HepG2 (cell line): Measurements from ENCODE around the gene NEURL2. TPM values are rescaled to one million over a fixed set of nuclear protein-coding genes. Genes with fewer than 3 reads are reported as not detected.

Experiments
- CENPT ChIP-seq: sonication (generic); formaldehyde crosslinking; IDR thresholded peaks from 2 replicates; pipeline ENCODE4 v1.8.0; 2022; ENCODE audit warnings: low read depth, mild to moderate bottlenecking, moderate library complexity, missing genetic modification reagents
- FOXP1 ChIP-seq, 2 experiments: fragments of 450-650 bp in 1 of 2; IDR thresholded peaks; 2 replicates each; pipeline ENCODE4 v1.6.1; 2017 to 2018; ENCODE audit warnings: antibody characterized with exemption in 1 of 2
- MAFF ChIP-seq: IDR thresholded peaks from 2 replicates; pipeline ENCODE4 v1.6.1; 2011; ENCODE audit warnings: low read depth, low read length, improper control_type of control experiment
- MAFK ChIP-seq, 2 experiments: IDR thresholded peaks in 1 of 2; conservative IDR thresholded peaks in 1 of 2; 2 replicates each; pipeline ENCODE4 v1.6.1; 2011; ENCODE audit warnings: improper control_type of control experiment in 2 of 2, low read length in 2 of 2
- MBD4 ChIP-seq: IDR thresholded peaks from 2 replicates; pipeline ENCODE4 v1.6.1; 2012; ENCODE audit warnings: low read length, inconsistent platforms, borderline replicate concordance
- NR3C1 ChIP-seq: sonication (generic); formaldehyde crosslinking; IDR thresholded peaks from 2 replicates; pipeline ENCODE4 v1.4.0; 2020; ENCODE audit warnings: missing genetic modification reagents
- PRPF4 ChIP-seq: fragments of 200-400 bp; formaldehyde crosslinking; IDR thresholded peaks from 2 replicates; pipeline ENCODE4 v1.6.1; 2016; ENCODE audit warnings: low read length, low read depth; ENCODE audit not compliant: poor library complexity, severe bottlenecking
- SALL2 ChIP-seq: sonication (generic); formaldehyde crosslinking; IDR thresholded peaks from 2 replicates; pipeline ENCODE4 v1.8.1; 2023; ENCODE audit warnings: mild to moderate bottlenecking, missing genetic modification reagents, inconsistent platforms
- ZFP90 ChIP-seq: sonication (generic); formaldehyde crosslinking; IDR thresholded peaks from 2 replicates; pipeline ENCODE4 v1.8.0; 2022; ENCODE audit warnings: missing genetic modification reagents, mild to moderate bottlenecking, inconsistent platforms, borderline replicate concordance
- ZNF234 ChIP-seq: sonication (generic); formaldehyde crosslinking; conservative IDR thresholded peaks from 2 replicates; pipeline ENCODE4 v1.5.1; 2020; ENCODE audit warnings: mild to moderate bottlenecking, missing genetic modification reagents
- ZNF3 ChIP-seq: IDR thresholded peaks from 2 replicates; pipeline ENCODE4 v1.7.0; 2017; ENCODE audit warnings: inconsistent platforms
- ZNF430 ChIP-seq: sonication (generic); formaldehyde crosslinking; IDR thresholded peaks from 2 replicates; pipeline ENCODE4 v1.9.0; 2021; ENCODE audit warnings: mild to moderate bottlenecking, missing genetic modification reagents
- ZNF577 ChIP-seq: sonication (generic); formaldehyde crosslinking; IDR thresholded peaks from 2 replicates; pipeline ENCODE4 v1.4.0; 2020; ENCODE audit warnings: mild to moderate bottlenecking, low read depth, missing genetic modification reagents, borderline replicate concordance
- ZNF75D ChIP-seq: sonication (generic); formaldehyde crosslinking; IDR thresholded peaks from 2 replicates; pipeline ENCODE4 v1.8.1; 2023; ENCODE audit warnings: missing genetic modification reagents, mild to moderate bottlenecking, borderline replicate concordance
- polyA plus RNA-seq, 8 experiments: library from polyadenylated mRNA; depleted of rRNA in 3 of 8; stranded (reverse) in 7 of 8; unstranded in 1 of 8; fragments of >200 nt; fragmentation: Illumina TruSeq in 4 of 8; extraction: Trizol in 4 of 8; gene quantifications; 2 replicates each; pipeline versions ENCODE4 v1.2.1 to v1.2.3, GENCODE V29; 2011 to 2016; ENCODE audit warnings: low read depth in 4 of 8, missing spikeins in 1 of 8, mixed read lengths in 1 of 8; ENCODE audit not compliant: insufficient read depth in 1 of 8
- total RNA-seq, 5 experiments: library from RNA; depleted of rRNA; stranded (reverse); fragments of >200 nt; fragmentation: Illumina TruSeq; extraction: Trizol; gene quantifications; 2 replicates each; pipeline ENCODE4 v1.2.3, GENCODE V29; 2016; ENCODE audit warnings: low read depth in 1 of 5
- TF ChIP-seq, protein P1 (sequence below): sonication (generic); formaldehyde crosslinking; IDR thresholded peaks from 2 replicates; pipeline ENCODE4 v1.4.0; 2020; ENCODE audit warnings: missing genetic modification reagents
- TF ChIP-seq, protein P2 (sequence below): sonication (generic); formaldehyde crosslinking; IDR thresholded peaks from 2 replicates; pipeline ENCODE4 v1.5.1; 2020; ENCODE audit warnings: mild to moderate bottlenecking, moderate library complexity, missing genetic modification reagents
- TF ChIP-seq, protein P3 (sequence below): sonication (generic); formaldehyde crosslinking; IDR thresholded peaks from 2 replicates; pipeline ENCODE4 v1.4.0; 2020; ENCODE audit warnings: missing genetic modification reagents
- TF ChIP-seq, protein P4 (sequence below): sonication (generic); formaldehyde crosslinking; IDR thresholded peaks from 2 replicates; pipeline ENCODE4 v1.4.0; 2020; ENCODE audit warnings: missing genetic modification reagents; ENCODE audit errors: not compliant biosample characterization
- TF ChIP-seq, protein P5 (sequence below): sonication (generic); formaldehyde crosslinking; IDR thresholded peaks from 2 replicates; pipeline ENCODE4 v1.4.0; 2020; ENCODE audit warnings: missing genetic modification reagents

The NEURL2 gene
- total and polyA plus RNA-seq, 2 of the 13 experiments (the other 11 are each of a cell fraction or from before 2014, with no cell fraction given) = 7.2 to 9.7 TPM

DNA sequence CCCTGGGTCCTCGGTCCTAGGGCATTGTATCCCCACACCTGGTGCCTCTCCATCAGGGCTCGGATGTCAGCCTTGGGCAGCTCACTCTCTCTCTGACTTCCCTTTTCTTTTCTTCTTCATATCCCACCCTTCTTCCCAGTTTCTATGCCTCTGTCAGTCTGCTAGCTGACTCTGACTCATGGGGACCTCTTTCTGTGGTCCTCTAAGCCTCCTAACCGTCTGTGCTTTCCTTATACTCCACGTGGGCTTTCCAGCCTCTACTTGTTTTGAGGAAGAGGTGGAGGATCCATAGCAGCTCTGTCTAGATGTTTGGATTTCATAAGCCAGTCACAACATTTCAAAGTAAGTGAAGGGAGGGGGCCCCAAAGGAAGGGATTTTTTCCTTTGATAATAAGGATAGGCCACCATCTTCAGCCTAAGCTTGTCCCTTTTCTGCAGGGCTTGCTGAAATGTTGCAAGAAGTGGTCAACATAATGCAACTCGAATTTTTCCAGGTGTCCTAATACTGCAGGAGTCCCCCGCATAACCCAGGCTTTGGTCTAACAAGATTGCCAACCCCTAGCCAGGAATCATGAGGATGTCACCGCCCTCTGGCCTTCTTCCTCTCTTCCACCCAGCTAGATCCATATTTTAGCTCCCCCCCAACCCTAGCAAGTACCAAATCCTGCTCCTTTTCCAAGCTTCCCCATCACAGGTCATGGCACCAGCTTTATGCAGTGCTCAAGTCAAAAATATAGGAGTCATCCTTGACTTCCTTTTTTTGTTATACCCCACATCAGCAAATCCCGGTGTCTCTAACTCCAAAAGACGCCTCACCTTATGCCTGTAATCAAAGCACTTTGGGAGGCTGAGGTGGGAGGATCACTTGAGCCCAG, 29.7 kb upstream of the NEURL2 start (continued):
- 0 out of 2 replicates have a peak, but pooled peaks have one; percentile 31 for TF ChIP-seq ZNF75D (CRISPR knock-in tag)
- TF ChIP-seq, protein P1, sequence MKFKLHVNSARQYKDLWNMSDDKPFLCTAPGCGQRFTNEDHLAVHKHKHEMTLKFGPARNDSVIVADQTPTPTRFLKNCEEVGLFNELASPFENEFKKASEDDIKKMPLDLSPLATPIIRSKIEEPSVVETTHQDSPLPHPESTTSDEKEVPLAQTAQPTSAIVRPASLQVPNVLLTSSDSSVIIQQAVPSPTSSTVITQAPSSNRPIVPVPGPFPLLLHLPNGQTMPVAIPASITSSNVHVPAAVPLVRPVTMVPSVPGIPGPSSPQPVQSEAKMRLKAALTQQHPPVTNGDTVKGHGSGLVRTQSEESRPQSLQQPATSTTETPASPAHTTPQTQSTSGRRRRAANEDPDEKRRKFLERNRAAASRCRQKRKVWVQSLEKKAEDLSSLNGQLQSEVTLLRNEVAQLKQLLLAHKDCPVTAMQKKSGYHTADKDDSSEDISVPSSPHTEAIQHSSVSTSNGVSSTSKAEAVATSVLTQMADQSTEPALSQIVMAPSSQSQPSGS (CRISPR knock-in tag) = no peak
- TF ChIP-seq MAFK (conservative IDR thresholded peaks at IDR 0.05 in 1 of 2, IDR thresholded peaks at IDR 0.05 in 1 of 2; ENCODE audit: low read length in 2 of 2) = no peak
- TF ChIP-seq, protein P2, sequence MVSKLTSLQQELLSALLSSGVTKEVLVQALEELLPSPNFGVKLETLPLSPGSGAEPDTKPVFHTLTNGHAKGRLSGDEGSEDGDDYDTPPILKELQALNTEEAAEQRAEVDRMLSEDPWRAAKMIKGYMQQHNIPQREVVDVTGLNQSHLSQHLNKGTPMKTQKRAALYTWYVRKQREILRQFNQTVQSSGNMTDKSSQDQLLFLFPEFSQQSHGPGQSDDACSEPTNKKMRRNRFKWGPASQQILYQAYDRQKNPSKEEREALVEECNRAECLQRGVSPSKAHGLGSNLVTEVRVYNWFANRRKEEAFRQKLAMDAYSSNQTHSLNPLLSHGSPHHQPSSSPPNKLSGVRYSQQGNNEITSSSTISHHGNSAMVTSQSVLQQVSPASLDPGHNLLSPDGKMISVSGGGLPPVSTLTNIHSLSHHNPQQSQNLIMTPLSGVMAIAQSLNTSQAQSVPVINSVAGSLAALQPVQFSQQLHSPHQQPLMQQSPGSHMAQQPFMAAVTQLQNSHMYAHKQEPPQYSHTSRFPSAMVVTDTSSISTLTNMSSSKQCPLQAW (CRISPR knock-in tag) = 0 out of 2 replicates have a peak, but pooled peaks have one; percentile 54
- 0 out of 2 replicates have a peak, but pooled peaks have one; percentile 18 for TF ChIP-seq MBD4
- peak; percentile 0; the same call in 1 of the 2 replicates for TF ChIP-seq ZNF3
- TF ChIP-seq ZFP90 (CRISPR knock-in tag) = 0 out of 2 replicates have a peak, but pooled peaks have one; percentile 60
- TF ChIP-seq CENPT (CRISPR knock-in tag) = no peak
- no peak for TF ChIP-seq ZNF577
- no peak for TF ChIP-seq NR3C1 (CRISPR knock-in tag)
- no peak for TF ChIP-seq ZNF234
- TF ChIP-seq MAFF = no peak
- TF ChIP-seq, protein P3, sequence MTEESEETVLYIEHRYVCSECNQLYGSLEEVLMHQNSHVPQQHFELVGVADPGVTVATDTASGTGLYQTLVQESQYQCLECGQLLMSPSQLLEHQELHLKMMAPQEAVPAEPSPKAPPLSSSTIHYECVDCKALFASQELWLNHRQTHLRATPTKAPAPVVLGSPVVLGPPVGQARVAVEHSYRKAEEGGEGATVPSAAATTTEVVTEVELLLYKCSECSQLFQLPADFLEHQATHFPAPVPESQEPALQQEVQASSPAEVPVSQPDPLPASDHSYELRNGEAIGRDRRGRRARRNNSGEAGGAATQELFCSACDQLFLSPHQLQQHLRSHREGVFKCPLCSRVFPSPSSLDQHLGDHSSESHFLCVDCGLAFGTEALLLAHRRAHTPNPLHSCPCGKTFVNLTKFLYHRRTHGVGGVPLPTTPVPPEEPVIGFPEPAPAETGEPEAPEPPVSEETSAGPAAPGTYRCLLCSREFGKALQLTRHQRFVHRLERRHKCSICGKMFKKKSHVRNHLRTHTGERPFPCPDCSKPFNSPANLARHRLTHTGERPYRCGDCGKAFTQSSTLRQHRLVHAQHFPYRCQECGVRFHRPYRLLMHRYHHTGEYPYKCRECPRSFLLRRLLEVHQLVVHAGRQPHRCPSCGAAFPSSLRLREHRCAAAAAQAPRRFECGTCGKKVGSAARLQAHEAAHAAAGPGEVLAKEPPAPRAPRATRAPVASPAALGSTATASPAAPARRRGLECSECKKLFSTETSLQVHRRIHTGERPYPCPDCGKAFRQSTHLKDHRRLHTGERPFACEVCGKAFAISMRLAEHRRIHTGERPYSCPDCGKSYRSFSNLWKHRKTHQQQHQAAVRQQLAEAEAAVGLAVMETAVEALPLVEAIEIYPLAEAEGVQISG (CRISPR knock-in tag) = 0 out of 2 replicates have a peak, but pooled peaks have one; percentile 1
- TF ChIP-seq ZNF430 (CRISPR knock-in tag) = no peak
- TF ChIP-seq PRPF4 = no peak
- TF ChIP-seq, protein P4, sequence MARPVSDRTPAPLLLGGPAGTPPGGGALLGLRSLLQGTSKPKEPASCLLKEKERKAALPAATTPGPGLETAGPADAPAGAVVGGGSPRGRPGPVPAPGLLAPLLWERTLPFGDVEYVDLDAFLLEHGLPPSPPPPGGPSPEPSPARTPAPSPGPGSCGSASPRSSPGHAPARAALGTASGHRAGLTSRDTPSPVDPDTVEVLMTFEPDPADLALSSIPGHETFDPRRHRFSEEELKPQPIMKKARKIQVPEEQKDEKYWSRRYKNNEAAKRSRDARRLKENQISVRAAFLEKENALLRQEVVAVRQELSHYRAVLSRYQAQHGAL = no peak
- TF ChIP-seq SALL2 (CRISPR knock-in tag) = 0 out of 2 replicates have a peak, but pooled peaks have one; percentile 10
- no peak for TF ChIP-seq FOXP1 (IDR thresholded peaks at IDR 0.05)
- TF ChIP-seq FOXP1 (CRISPR knock-in tag; IDR thresholded peaks at IDR 0.05) = peak; percentile 5; the same call in 1 of the 2 replicates
- TF ChIP-seq, protein P5, sequence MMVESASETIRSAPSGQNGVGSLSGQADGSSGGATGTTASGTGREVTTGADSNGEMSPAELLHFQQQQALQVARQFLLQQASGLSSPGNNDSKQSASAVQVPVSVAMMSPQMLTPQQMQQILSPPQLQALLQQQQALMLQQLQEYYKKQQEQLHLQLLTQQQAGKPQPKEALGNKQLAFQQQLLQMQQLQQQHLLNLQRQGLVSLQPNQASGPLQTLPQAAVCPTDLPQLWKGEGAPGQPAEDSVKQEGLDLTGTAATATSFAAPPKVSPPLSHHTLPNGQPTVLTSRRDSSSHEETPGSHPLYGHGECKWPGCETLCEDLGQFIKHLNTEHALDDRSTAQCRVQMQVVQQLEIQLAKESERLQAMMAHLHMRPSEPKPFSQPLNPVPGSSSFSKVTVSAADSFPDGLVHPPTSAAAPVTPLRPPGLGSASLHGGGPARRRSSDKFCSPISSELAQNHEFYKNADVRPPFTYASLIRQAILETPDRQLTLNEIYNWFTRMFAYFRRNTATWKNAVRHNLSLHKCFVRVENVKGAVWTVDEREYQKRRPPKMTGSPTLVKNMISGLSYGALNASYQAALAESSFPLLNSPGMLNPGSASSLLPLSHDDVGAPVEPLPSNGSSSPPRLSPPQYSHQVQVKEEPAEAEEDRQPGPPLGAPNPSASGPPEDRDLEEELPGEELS (CRISPR knock-in tag) = no peak
